MG63 (cell line): ENCODE measurements around the gene IRF2BPL. TPM values are rescaled to one million over a fixed set of nuclear protein-coding genes. Genes with fewer than 3 reads are reported as not detected.

Experiments used
- DNase-seq: peaks from one replicate; pipeline ENCODE4 v3.0.0-alpha.2; 2020
- H3K27me3 ChIP-seq: fragments of 250-450 bp; sonication (Bioruptor Pico); 2 replicates; pipeline ENCODE4 v1.5.1; 2020; ENCODE audit warnings: mild to moderate bottlenecking, moderate library complexity
- H3K36me3 ChIP-seq: fragments of 250-450 bp; sonication (Bioruptor Pico); 2 replicates; pipeline ENCODE4 v1.5.1; 2020; ENCODE audit warnings: mild to moderate bottlenecking, moderate library complexity
- H3K4me3 ChIP-seq: fragments of 250-450 bp; sonication (Bioruptor Pico); 2 replicates; pipeline ENCODE4 v1.5.1; 2020; ENCODE audit warnings: mild to moderate bottlenecking, moderate library complexity
- H3K9me3 ChIP-seq: fragments of 250-450 bp; sonication (Bioruptor Pico); 2 replicates; pipeline ENCODE4 v1.5.1; 2020; ENCODE audit warnings: mild to moderate bottlenecking, moderate library complexity
- total RNA-seq: library from RNA; depleted of rRNA; stranded (reverse); fragments of >200 nt; shearing (Covaris generic); gene quantifications from 2 replicates; pipeline ENCODE4 v1.2.3, GENCODE V29; 2014; ENCODE audit warnings: low replicate concordance; rRNA removed

IRF2BPL gene
- total RNA-seq, 1 experiment from 2014 or later = 34.9 TPM

DNA sequence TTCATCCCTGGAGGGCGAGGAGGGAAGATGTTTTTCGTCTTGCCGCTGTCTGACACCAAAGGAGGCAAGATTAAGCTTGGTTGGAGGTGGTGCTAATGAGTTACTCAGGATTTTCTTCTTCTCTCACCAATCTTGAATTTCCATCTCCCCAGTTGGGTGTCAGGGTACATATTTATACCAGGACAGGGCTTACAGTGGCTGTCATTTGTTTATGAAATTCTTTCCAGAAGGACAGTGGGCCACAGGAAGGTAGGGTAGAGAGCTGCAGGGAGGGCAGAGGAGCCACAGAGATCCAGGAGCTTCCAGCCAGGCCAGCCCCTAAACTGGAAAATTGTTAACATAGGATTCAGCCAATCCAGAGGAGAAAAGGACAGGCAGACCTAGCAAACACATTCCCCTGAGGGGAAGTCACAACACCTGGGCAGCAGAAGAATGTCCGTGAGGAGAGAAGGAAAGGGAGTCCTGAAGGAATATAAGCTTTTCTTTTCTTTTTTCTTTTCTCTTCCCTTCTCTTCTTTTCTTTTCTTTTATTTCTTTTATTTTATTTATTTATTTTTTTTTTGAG is 40.5 kb downstream of the IRF2BPL start:
- Histone ChIP-seq H3K27me3 (no peaks in the 10 kb centered on the region), H3K36me3 (no peaks in the 10 kb centered on the region), H3K4me3 (no peak overlapping the region), H3K9me3 (no peaks in the 10 kb centered on the region)
- no peak for DNase-seq

DNA sequence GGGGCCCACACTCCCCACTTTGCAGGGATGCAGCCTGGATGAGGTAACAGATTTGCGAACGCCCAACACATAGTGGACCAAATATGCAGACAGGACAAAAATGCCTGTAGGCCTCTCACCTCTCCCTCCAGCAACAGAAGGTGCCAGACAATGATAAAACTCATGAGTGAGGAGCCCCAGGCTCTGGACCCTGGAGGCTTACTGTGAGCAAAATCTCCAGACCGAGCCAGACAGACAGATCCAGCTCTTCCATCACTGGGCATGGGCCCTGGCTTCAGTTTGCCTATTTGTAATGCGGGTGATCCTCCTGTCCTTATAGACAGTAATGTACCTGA is 42.3 kb downstream of the IRF2BPL start:
- H3K27me3 ChIP-seq = no peaks in the 10 kb centered on the region
- H3K9me3 ChIP-seq = no peaks in the 10 kb centered on the region
- no peak for DNase-seq
- H3K4me3 ChIP-seq = no peak overlapping the region
- no peaks in the 10 kb centered on the region for H3K36me3 ChIP-seq

DNA sequence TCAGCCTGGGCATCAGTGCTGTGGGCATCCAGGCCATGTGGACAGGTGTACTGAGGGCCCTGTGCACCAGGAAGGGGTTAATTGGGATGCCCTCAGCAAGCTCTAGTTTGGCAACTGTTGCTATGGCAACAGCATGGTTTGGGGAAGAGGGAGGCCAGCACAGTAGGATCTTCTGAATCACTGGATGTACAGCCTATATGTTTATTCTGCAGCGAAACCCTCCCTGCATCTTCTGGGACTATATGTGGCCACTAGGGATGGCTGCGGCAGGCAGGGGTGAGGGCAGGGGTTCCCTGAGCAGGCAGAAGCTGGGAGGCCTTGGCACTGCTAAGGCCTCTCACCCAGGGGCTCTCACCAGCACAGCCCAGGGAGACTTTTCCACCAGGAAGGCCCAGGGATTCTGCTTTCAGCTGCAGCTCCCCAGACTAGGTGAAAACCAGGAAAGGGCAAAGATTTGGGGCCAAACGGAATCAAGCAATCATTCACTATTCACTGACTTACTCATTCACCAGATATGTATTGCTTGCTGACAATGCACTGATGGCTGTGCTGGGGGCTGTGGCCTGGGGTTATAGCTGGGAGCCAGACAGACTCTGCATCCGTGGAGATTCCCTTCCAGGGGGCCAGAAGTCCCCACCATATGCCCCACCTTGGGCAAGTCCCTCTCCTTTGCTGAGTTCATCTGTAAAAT is 42.8 kb downstream of the IRF2BPL start:
- H3K36me3 ChIP-seq = no peaks in the 10 kb centered on the region
- no peak for DNase-seq
- H3K9me3 ChIP-seq = no peaks in the 10 kb centered on the region
- no peaks in the 10 kb centered on the region for H3K27me3 ChIP-seq
- no peak overlapping the region for H3K4me3 ChIP-seq

DNA sequence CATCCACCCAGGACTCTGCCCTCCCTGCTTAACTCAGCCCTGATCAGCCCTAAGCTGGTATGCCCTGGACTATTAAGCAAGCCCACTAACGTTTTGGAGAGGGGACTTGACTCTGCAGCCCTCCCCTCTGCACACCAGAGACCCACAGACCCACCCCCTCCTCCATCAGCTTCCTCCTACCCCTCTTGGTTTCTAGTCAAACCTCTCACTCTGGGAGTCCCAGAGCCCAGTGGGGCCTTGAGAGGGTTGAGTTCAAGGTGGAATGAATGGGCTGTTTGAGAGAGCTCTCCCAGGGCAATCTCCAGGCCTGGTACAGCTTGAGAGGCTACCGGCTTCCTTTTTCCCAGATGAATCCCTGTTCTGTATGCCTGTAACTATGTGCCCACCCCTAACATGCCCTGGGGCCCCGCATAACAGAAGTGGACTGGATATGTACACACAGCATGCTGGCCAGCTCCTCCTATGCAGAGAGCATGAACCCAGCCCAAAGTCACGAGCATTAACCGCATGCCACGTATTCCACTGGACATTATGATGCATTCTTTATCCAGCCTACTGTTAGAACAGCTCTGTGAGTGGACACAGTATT is 43.6 kb downstream of the IRF2BPL start:
- H3K27me3 ChIP-seq = no peaks in the 10 kb centered on the region
- H3K9me3 ChIP-seq = no peaks in the 10 kb centered on the region
- no peak for DNase-seq
- H3K4me3 ChIP-seq = no peak overlapping the region
- no peaks in the 10 kb centered on the region for H3K36me3 ChIP-seq

DNA sequence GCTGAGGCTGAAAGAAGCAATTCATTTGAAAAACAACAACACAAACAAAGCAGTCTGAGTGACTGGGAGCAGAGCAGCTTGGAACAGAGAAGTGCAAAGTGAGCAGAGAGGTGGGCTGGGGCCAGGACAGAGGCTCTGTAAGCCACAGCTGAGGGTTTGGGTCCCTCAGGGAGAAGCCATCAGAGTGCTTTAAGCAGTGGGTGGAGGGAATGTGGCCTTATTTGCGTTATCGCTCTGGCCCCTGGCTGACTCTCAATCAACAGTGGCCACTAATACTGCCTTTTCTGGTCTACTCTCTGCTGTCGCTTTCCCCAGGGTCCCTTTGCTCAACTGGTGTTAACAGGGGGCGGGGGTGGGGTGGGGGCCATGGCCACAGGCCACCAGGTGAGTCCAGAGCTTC is 44.2 kb downstream of the IRF2BPL start:
- no peaks in the 10 kb centered on the region for H3K27me3 ChIP-seq

DNA sequence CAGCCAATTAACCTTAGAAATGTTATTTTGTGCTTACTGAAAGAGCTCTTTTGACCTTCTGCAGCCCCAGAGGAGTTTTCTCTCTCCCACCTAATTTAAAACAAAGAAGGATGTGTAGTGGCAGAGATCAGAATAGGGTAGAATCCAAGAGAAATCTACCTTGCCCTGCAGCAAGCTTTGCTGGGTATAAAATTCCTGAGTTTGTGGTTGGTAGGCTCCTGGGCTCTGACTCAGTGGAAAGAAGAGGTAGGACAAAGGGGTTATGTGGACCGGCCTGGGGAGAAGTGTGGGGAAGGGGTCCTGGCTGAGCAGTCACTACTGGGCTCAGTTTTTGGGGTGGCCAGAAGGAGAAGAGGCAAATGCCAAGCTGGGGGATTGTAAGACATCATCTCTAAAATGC is 46.8 kb downstream of the IRF2BPL start:
- no peaks in the 10 kb centered on the region for H3K9me3 ChIP-seq
- no peak for DNase-seq
- no peak overlapping the region for H3K4me3 ChIP-seq
- H3K36me3 ChIP-seq = no peaks in the 10 kb centered on the region
- no peaks in the 10 kb centered on the region for H3K27me3 ChIP-seq

More for the DNA sequence above, 44.2 kb downstream of the IRF2BPL start:
- DNase-seq = no peak
- Histone ChIP-seq H3K36me3 (no peaks in the 10 kb centered on the region), H3K9me3 (no peaks in the 10 kb centered on the region), H3K4me3 (no peak overlapping the region)

DNA sequence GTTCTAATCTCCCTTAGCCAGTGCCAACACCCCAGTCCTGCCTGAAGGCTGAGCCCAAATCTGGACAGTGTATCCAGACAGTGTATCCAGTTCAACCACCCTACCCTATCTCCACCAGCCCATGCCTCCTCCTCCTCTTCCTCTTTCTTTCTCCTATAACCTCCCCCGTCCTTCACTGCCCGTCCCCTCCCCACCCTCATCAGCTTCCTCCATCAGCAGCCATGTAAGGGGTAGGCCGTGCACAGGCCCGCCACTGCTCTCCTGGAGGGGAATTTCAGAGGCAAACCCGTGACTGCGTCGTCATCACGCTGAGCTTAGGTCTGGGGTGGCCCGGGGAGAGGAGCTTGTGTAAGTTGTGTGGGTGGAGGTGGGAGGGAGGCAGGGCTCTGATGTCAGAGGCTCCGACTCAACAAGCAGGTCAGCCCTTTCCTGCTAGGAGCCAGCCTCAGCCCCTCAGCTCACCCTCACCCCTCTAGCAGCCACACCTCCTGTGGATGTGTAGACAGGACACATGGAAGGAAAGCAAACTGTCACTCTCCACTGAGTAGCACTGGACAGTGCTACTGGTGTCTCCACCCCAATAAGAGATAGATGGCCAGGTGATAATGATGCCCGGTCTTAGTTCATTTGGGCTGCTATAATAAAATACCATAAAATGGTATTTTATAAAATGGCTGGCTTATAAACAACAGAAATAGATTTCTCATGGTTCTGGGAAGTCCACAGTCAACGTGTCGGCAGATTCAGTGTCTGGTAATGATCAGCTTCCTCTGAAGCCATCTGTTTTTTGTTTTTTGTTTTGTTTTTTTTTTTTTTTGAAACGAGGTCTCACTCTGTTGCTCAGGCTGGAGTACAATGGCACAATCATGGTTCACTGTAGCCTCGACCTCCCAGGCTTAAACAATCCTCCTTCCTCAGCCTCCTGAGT is 50.5 kb downstream of the IRF2BPL start:
- H3K36me3 ChIP-seq = no peaks in the 10 kb centered on the region
- no peaks in the 10 kb centered on the region for H3K9me3 ChIP-seq
- H3K4me3 ChIP-seq = no peak overlapping the region
- no peak for DNase-seq
- H3K27me3 ChIP-seq = no peaks in the 10 kb centered on the region

DNA sequence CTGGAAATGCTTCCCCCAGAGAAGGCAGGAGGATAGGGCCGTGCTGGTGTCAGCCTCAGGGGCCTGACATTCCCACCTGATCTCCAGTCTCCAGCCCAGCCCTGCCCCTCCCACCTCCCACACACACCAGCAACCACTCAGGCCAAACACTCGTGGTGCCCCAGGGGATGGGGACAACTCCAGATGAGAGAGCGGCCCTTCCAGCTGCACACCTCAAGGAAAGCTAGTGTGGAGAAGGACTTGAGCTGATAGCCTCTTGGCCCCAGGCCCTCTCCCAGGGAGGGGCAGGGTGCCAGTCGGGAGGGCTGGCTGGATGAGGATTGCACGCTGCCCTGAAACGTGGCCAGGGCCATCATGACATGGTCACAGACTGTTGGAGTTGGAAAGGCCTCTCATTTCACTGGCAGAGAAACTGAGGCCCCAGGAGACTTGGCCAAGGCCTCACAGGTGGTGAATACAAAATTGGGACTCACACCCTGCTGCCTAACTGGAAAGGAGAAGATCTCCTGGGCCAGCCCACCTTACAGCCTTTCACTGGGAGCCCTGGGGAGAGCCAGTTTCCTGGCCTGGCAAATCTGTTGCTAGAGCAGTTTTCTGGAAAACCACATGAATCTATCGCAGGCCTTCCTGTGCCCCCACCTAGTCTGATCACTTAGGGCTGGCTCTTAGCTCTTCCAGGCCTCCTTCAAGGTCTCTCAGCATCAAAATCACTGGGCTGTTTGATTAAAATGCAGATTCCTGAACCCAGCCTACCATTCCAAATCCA is 52.1 kb downstream of the IRF2BPL start:
- Histone ChIP-seq H3K27me3 (no peaks in the 10 kb centered on the region), H3K36me3 (no peaks in the 10 kb centered on the region), H3K9me3 (no peaks in the 10 kb centered on the region), H3K4me3 (no peak overlapping the region)
- DNase-seq = no peak

DNA sequence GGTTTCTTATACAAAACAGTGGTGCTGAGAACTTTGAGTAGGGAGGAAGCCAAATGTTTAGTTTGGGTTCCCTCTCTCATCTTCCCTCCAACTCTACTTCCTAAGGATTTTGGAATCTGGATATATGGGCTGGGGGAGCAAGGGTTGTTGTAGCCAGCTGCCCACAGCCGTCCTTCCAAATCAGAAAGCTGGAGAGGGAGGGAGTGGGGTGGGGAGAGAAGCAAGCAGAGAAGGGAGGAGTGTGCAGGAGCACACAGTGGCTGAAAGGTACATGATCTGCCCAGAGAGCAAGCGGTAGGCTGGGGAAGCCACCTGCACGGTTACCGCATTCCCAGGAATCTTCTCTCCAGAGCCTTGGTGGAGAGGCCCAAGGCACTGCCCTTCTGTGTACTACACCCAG is 52.7 kb downstream of the IRF2BPL start:
- Histone ChIP-seq H3K4me3 (no peak overlapping the region), H3K27me3 (no peaks in the 10 kb centered on the region), H3K36me3 (no peaks in the 10 kb centered on the region), H3K9me3 (no peaks in the 10 kb centered on the region)
- DNase-seq = no peak

DNA sequence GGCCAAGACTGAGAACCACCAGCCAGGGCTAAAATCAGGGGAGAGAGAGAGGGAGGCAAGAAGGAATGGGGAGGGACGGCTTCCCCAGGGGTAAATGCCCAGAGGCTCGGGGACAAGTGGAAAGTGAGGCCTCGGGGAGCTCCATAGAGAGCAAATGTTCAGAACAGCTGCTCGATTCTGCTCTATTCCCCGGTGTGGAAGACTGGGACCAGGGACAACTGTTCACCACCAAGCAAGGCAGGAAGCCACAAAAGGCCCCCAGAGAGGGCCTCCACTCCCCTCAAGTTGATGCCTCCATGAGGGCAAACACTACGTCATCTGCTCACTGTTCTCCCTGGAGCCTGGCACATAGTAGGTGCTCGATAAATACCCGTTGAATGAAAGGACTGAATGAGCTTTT is 53.5 kb downstream of the IRF2BPL start:
- Histone ChIP-seq H3K4me3 (no peak overlapping the region), H3K27me3 (no peaks in the 10 kb centered on the region)
- DNase-seq = no peak

More for the DNA sequence above, 53.5 kb downstream of the IRF2BPL start:
- Histone ChIP-seq H3K36me3 (no peaks in the 10 kb centered on the region), H3K9me3 (no peaks in the 10 kb centered on the region)

Other genes starting within 250 kb of the IRF2BPL start
- gene ANGEL1, start 215.8 kb downstream of the IRF2BPL start, total RNA-seq = 1.1 and 2.5 TPM in 2 replicates
- gene LRRC74A, start 202.3 kb downstream of the IRF2BPL start, total RNA-seq = not detected in 2 replicates
- 17.1 and 32.1 TPM in 2 replicates for gene CIPC, start 69.5 kb upstream of the IRF2BPL start, total RNA-seq
- not detected in 2 replicates for gene ZDHHC22, start 113.1 kb upstream of the IRF2BPL start, total RNA-seq
- not detected in 2 replicates for gene TMEM63C, start 153.1 kb upstream of the IRF2BPL start, total RNA-seq
- not detected in 2 replicates for gene NGB, start 242.5 kb upstream of the IRF2BPL start, total RNA-seq